K562 (cell line): Measurements from ENCODE around the gene SDC3. TPM values are rescaled to one million over a fixed set of nuclear protein-coding genes. Genes with fewer than 3 reads are reported as not detected.

Experiments
- BHLHE40 ChIP-seq: IDR thresholded peaks from 2 replicates; pipeline ENCODE4 v1.6.1; 2011; ENCODE audit warnings: low read length, improper control_type of control experiment
- CBFA2T2 ChIP-seq: fragments of 450-650 bp; conservative IDR thresholded peaks from 2 replicates; pipeline ENCODE4 v1.6.1; 2017; ENCODE audit warnings: mild to moderate bottlenecking
- CCAR2 ChIP-seq: fragments of 200-400 bp; formaldehyde crosslinking; IDR thresholded peaks from 2 replicates; pipeline ENCODE4 v1.6.1; 2017; ENCODE audit warnings: mild to moderate bottlenecking, low read depth, low read length
- E2F3 ChIP-seq: fragments of 250-450 bp; sonication (Bioruptor Pico); IDR thresholded peaks from 2 replicates; pipeline ENCODE4 v1.4.0; 2020; ENCODE audit warnings: mild to moderate bottlenecking
- ETV1 ChIP-seq: fragments of 450-650 bp; conservative IDR thresholded peaks from 2 replicates; pipeline ENCODE4 v1.6.1; 2016; ENCODE audit warnings: missing genetic modification characterization, control low read depth, low read depth, missing compliant biosample characterization
- FOXK2 ChIP-seq, 2 experiments: fragments of 450-650 bp; IDR thresholded peaks in 1 of 2; conservative IDR thresholded peaks in 1 of 2; 2 replicates each; pipeline ENCODE4 v1.6.1; 2016; ENCODE audit warnings: low read depth in 2 of 2, mild to moderate bottlenecking in 1 of 2
- KDM1A ChIP-seq, 2 experiments: fragments of 450-650 bp; IDR thresholded peaks; 2 replicates each; pipeline ENCODE4 v1.6.1; 2016; ENCODE audit warnings: mild to moderate bottlenecking in 2 of 2
- NFIC ChIP-seq: fragments of 450-650 bp; IDR thresholded peaks from 2 replicates; pipeline ENCODE4 v1.6.1; 2017; ENCODE audit warnings: mild to moderate bottlenecking, inconsistent platforms
- PRPF4 ChIP-seq: fragments of 200-400 bp; formaldehyde crosslinking; IDR thresholded peaks from one replicate; pipeline ENCODE4 v1.6.1; 2017; ENCODE audit warnings: low read length, low read depth, mild to moderate bottlenecking; ENCODE audit not compliant: insufficient read depth, poor library complexity, severe bottlenecking
- RFX1 ChIP-seq: fragments of 450-650 bp; IDR thresholded peaks from 2 replicates; pipeline ENCODE4 v1.6.1; 2016; ENCODE audit warnings: mild to moderate bottlenecking, moderate library complexity
- RUNX1 ChIP-seq: sonication (generic); IDR thresholded peaks from 2 replicates; pipeline ENCODE4 v1.6.1; 2016; ENCODE audit warnings: antibody characterized with exemption, low read depth
- TAF15 ChIP-seq: fragments of 200-400 bp; formaldehyde crosslinking; IDR thresholded peaks from 2 replicates; pipeline ENCODE4 v1.6.1; 2017; ENCODE audit warnings: mild to moderate bottlenecking, low read depth, low read length, moderate library complexity
- TBP ChIP-seq: optimal IDR thresholded peaks from 2 replicates; pipeline ENCODE3; 2011; ENCODE audit warnings: low read depth, low read length, improper control_type of control experiment
- XRCC5 ChIP-seq: fragments of 200-400 bp; formaldehyde crosslinking; IDR thresholded peaks from 2 replicates; pipeline ENCODE4 v1.6.1; 2017; ENCODE audit warnings: low read depth, mild to moderate bottlenecking, low read length
- ZNF408 ChIP-seq: fragments of 250-450 bp; sonication (Bioruptor Pico); IDR thresholded peaks from 2 replicates; pipeline ENCODE4 v1.4.0; 2020; ENCODE audit warnings: low read depth, mild to moderate bottlenecking, moderate library complexity
- ZSCAN29 ChIP-seq: fragments of 450-650 bp; IDR thresholded peaks from 2 replicates; pipeline ENCODE4 v1.6.1; 2017
- polyA plus RNA-seq, 8 experiments: library from polyadenylated mRNA; depleted of rRNA in 4 of 8; stranded (reverse) in 5 of 8; unstranded in 3 of 8; fragments of >200 nt; fragmentation: Nextera tagmentation in 2 of 8; fragmentation: Illumina TruSeq in 1 of 8; extraction: Ambion mirVana in 2 of 8; extraction: Trizol in 1 of 8; gene quantifications; 2 replicates each; pipeline versions ENCODE4 v1.2.1 to v1.2.3, GENCODE V29; 2011 to 2014; ENCODE audit warnings: inconsistent platforms in 1 of 8, missing spikeins in 1 of 8
- total RNA-seq, 7 experiments: library from RNA; depleted of rRNA in 6 of 7; stranded (reverse); fragments of >200 nt in 6 of 7; fragmentation: Illumina TruSeq in 2 of 7; extraction: Trizol in 2 of 7; gene quantifications; 2 replicates each; pipeline versions ENCODE4 v1.2.1 to v1.2.3, GENCODE V29; 2011 to 2021; ENCODE audit warnings: low replicate concordance in 1 of 7
- TF ChIP-seq, protein P1 (sequence below): sonication (generic); formaldehyde crosslinking; IDR thresholded peaks from 2 replicates; pipeline ENCODE4 v1.8.0; 2022; ENCODE audit warnings: missing genetic modification reagents, mild to moderate bottlenecking, borderline replicate concordance
- TF ChIP-seq, protein P2 (sequence below), 2 experiments: fragments of 250-450 bp in 1 of 2; fragments of 450-650 bp in 1 of 2; sonication (Bioruptor Pico) in 1 of 2; IDR thresholded peaks; 2 replicates each; pipeline versions ENCODE4 v1.6.1 to v1.8.0; 2016 to 2021; ENCODE audit warnings: mild to moderate bottlenecking in 2 of 2, moderate library complexity in 2 of 2, missing compliant biosample characterization in 1 of 2, missing genetic modification characterization in 1 of 2
- TF ChIP-seq, protein P3 (sequence below): fragments of 250-450 bp; sonication (Bioruptor Pico); IDR thresholded peaks from 2 replicates; pipeline ENCODE4 v1.8.0; 2022; ENCODE audit warnings: moderate library complexity, mild to moderate bottlenecking, inconsistent platforms
- TF ChIP-seq, protein P4 (sequence below): sonication (generic); formaldehyde crosslinking; IDR thresholded peaks from 2 replicates; pipeline ENCODE4 v1.8.1; 2023; ENCODE audit warnings: mild to moderate bottlenecking, missing genetic modification reagents
- TF ChIP-seq, protein P5 (sequence below): fragments of 250-450 bp; sonication (Bioruptor Pico); IDR thresholded peaks from 2 replicates; pipeline ENCODE4 v1.4.0; 2020

The SDC3 gene
- total and polyA plus RNA-seq, 9 of the 15 experiments (the other 6 are each of a cell fraction or from before 2014, with no cell fraction given), result 0.38 to 44.1 (median 12.1) TPM

DNA sequence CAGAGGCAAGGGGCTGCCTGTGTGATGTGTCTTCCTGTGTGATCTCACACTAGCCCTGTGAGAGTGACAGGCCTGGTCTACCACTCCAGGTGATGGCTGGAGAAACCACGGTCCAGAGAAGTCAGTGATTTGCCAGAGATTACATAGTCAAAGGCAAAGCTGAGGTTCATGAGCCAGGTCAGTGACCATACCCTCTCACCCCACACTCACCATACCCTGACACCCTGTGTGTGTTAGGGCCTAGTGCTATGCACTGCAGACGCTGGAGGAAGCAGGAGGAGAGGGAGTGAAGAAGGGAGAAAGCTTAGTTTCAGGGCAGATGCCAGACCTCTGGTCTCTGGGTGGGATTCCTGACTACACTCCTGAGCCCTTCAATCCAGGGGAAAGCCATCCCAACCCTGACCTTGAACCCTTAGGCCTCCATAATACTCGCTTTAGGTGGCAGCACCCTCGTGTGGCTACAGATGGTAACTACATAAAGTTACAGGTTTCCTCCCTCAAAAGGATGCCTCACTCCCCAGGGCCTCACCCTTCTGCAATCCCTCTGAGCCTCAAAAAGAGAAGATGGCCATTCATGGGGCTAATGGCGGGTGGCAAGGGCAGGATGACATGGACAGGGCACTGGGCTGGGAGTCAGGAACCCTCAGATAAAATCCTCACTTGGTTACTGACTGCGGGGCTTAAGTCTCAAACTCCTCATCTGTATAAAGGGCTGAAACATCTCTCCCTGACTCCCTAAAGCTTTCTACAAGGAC, 20.8 kb upstream of the SDC3 start (continued):
- TF ChIP-seq, protein P1, sequence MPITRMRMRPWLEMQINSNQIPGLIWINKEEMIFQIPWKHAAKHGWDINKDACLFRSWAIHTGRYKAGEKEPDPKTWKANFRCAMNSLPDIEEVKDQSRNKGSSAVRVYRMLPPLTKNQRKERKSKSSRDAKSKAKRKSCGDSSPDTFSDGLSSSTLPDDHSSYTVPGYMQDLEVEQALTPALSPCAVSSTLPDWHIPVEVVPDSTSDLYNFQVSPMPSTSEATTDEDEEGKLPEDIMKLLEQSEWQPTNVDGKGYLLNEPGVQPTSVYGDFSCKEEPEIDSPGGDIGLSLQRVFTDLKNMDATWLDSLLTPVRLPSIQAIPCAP, result no peak
- no peak for TF ChIP-seq BHLHE40
- 0 out of 2 replicates have a peak, but pooled peaks have one; percentile 2 for TF ChIP-seq CBFA2T2
- TF ChIP-seq RUNX1, result no peak
- TF ChIP-seq, protein P2, sequence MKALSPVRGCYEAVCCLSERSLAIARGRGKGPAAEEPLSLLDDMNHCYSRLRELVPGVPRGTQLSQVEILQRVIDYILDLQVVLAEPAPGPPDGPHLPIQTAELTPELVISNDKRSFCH (CRISPR knock-in tag; IDR thresholded peaks at IDR 0.05), result no peak
- TF ChIP-seq, protein P2 (tag; IDR thresholded peaks at IDR 0.05), result 0 out of 2 replicates have a peak, but pooled peaks have one; percentile 20
- TF ChIP-seq CCAR2, result no peak
- no peak for TF ChIP-seq PRPF4
- TF ChIP-seq KDM1A (IDR thresholded peaks at IDR 0.05), result no peak
- TF ChIP-seq, protein P3, sequence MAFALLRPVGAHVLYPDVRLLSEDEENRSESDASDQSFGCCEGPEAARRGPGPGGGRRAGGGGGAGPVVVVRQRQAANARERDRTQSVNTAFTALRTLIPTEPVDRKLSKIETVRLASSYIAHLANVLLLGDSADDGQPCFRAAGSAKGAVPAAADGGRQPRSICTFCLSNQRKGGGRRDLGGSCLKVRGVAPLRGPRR (CRISPR knock-in tag), result no peak
- TF ChIP-seq TBP, result no peak
- no peak for TF ChIP-seq ZNF408 (CRISPR knock-in tag)
- peak; percentile 71; the same call in 1 of the 2 replicates for TF ChIP-seq XRCC5
- TF ChIP-seq, protein P4, sequence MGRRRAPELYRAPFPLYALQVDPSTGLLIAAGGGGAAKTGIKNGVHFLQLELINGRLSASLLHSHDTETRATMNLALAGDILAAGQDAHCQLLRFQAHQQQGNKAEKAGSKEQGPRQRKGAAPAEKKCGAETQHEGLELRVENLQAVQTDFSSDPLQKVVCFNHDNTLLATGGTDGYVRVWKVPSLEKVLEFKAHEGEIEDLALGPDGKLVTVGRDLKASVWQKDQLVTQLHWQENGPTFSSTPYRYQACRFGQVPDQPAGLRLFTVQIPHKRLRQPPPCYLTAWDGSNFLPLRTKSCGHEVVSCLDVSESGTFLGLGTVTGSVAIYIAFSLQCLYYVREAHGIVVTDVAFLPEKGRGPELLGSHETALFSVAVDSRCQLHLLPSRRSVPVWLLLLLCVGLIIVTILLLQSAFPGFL, result no peak
- TF ChIP-seq FOXK2 (conservative IDR thresholded peaks at IDR 0.05 in 1 of 2, IDR thresholded peaks at IDR 0.05 in 1 of 2; ENCODE audit: low read depth in 2 of 2), result no peak
- TF ChIP-seq, protein P5, sequence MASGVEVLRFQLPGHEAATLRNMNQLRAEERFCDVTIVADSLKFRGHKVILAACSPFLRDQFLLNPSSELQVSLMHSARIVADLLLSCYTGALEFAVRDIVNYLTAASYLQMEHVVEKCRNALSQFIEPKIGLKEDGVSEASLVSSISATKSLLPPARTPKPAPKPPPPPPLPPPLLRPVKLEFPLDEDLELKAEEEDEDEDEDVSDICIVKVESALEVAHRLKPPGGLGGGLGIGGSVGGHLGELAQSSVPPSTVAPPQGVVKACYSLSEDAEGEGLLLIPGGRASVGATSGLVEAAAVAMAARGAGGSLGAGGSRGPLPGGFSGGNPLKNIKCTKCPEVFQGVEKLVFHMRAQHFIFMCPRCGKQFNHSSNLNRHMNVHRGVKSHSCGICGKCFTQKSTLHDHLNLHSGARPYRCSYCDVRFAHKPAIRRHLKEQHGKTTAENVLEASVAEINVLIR, result no peak
- 0 out of 2 replicates have a peak, but pooled peaks have one; percentile 7 for TF ChIP-seq ETV1 (tag)
- no peak for TF ChIP-seq TAF15
- TF ChIP-seq E2F3 (CRISPR knock-in tag), result no peak
- TF ChIP-seq ZSCAN29, result no peak
- TF ChIP-seq NFIC, result no peak
- TF ChIP-seq RFX1, result no peak
